Natural killer cell (primary cell): ENCODE results near the gene CDK5RAP3. TPM values are rescaled to one million over a fixed set of nuclear protein-coding genes. Genes with fewer than 3 reads are reported as not detected.

Experiments used
- ATAC-seq, 3 donors: fragments of 150-1000 bp in 2 of 3; fragments of 200-7000 bp in 1 of 3; cut with Tn5 transposase; 1 replicate in 1 of 3; 2 replicates in 2 of 3; pipeline ENCODE4 v1.10.0; 2021; ENCODE audit warnings: mild to moderate bottlenecking in 2 of 3, moderate library complexity in 2 of 3
- DNase-seq, 2 donors: peaks; one replicate each; pipeline versions ENCODE4 v3.0.0 to v3.0.0-alpha.2; 2013 to 2021; ENCODE audit warnings: mixed read lengths in 1 of 2
- H3K27ac ChIP-seq: one replicate; pipeline ENCODE4 v1.5.1; 2013; ENCODE audit warnings: mild to moderate bottlenecking, low read length
- H3K27me3 ChIP-seq: one replicate; pipeline ENCODE4 v1.6.1; 2013; ENCODE audit warnings: low read length; ENCODE audit not compliant: control insufficient read depth, insufficient read depth
- H3K36me3 ChIP-seq: one replicate; pipeline ENCODE4 v1.6.1; 2013; ENCODE audit warnings: low read length; ENCODE audit not compliant: control insufficient read depth, insufficient read depth
- H3K4me1 ChIP-seq: one replicate; pipeline ENCODE4 v1.6.1; 2013; ENCODE audit warnings: low read length; ENCODE audit not compliant: control insufficient read depth, insufficient read depth
- H3K4me3 ChIP-seq: one replicate; pipeline ENCODE4 v1.5.1; 2013; ENCODE audit warnings: low read length
- H3K9me3 ChIP-seq: one replicate; pipeline ENCODE4 v1.6.1; 2013; ENCODE audit warnings: low read length; ENCODE audit not compliant: control insufficient read depth, insufficient read depth
- H3K27ac Mint-ChIP-seq, 2 donors: one replicate each; pipeline ENCODE4 v1.8.0; 2022; ENCODE audit warnings: mild to moderate bottlenecking in 2 of 2, mixed read lengths in 2 of 2, moderate library complexity in 1 of 2
- H3K27me3 Mint-ChIP-seq, 2 donors: one replicate each; pipeline ENCODE4 v1.8.0; 2022; ENCODE audit warnings: low read depth in 2 of 2, mixed read lengths in 2 of 2
- H3K36me3 Mint-ChIP-seq: one replicate; pipeline ENCODE4 v1.8.0; 2022; ENCODE audit warnings: mixed read lengths
- H3K4me1 Mint-ChIP-seq, 2 donors: one replicate each; pipeline ENCODE4 v1.8.0; 2022; ENCODE audit warnings: mixed read lengths in 2 of 2
- H3K4me3 Mint-ChIP-seq: one replicate; pipeline ENCODE4 v1.8.0; 2022; ENCODE audit warnings: mild to moderate bottlenecking, moderate library complexity, mixed read lengths
- H3K9me3 Mint-ChIP-seq, 2 donors: one replicate each; pipeline ENCODE4 v1.8.0; 2022; ENCODE audit warnings: mixed read lengths in 2 of 2
- WGBS: methylation state at CpG from one replicate; pipeline ENCODE4 v1.1.7; 2013; ENCODE audit warnings: missing lambda C conversion rate; ENCODE audit not compliant: insufficient coverage; 5-methylcytosine and 5-hydroxymethylcytosine counted together
- intact Hi-C: fragments of 100-400 bp; cut with micrococcal nuclease; formaldehyde crosslinking; loops from one replicate; pipeline ENCODE4 v1.14.2; 2022
- total RNA-seq, 4 donors: library from RNA; stranded (reverse); fragments of 120-200 nt in 1 of 4; gene quantifications; one replicate each; pipeline versions ENCODE4 v1.2.3 to v1.2.4, GENCODE V29; 2013 to 2022
- TF ChIP-seq, protein P1 (sequence below): fragments of 200-600 bp; IDR thresholded peaks from one replicate; pipeline ENCODE4 v1.8.0; 2022; ENCODE audit warnings: antibody characterized with exemption

The CDK5RAP3 gene
- total RNA-seq, 3 donors from 2014 or later (not counting 1 experiment from before 2014, with no cell fraction given) = 289 to 300 (median 292) TPM

DNA sequence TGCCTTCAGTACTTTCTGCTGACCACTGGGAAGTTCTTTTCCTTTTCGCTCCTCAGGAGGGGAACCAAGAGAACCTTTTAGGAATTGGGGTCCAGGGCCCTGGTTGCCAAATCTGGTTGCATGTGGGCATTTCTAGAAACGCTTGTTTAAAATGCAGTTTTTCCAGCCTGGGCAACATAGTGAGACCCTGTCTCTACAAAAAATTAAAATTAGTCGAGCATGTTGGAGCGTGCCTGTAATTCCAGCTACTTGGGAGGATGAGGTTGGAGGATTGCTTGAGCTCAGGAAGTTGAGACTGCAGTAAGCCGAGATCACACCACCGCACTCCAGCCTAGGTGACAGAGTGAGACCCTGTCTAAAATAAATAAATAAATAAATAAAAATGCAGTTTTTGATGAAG lies 28.3 kb upstream of the CDK5RAP3 start:
- TF ChIP-seq, protein P1, sequence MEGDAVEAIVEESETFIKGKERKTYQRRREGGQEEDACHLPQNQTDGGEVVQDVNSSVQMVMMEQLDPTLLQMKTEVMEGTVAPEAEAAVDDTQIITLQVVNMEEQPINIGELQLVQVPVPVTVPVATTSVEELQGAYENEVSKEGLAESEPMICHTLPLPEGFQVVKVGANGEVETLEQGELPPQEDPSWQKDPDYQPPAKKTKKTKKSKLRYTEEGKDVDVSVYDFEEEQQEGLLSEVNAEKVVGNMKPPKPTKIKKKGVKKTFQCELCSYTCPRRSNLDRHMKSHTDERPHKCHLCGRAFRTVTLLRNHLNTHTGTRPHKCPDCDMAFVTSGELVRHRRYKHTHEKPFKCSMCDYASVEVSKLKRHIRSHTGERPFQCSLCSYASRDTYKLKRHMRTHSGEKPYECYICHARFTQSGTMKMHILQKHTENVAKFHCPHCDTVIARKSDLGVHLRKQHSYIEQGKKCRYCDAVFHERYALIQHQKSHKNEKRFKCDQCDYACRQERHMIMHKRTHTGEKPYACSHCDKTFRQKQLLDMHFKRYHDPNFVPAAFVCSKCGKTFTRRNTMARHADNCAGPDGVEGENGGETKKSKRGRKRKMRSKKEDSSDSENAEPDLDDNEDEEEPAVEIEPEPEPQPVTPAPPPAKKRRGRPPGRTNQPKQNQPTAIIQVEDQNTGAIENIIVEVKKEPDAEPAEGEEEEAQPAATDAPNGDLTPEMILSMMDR = no peak
- no peaks in the 10 kb centered on the region for H3K27me3 Mint-ChIP-seq
- peaks cover 36% of the 10 kb centered on the region for H3K4me1 ChIP-seq
- no peaks in the 10 kb centered on the region for H3K36me3 Mint-ChIP-seq
- intact Hi-C loops = loop anchor here (10.0 kb wide), 3 partner anchors 108 to 162 kb away; partner anchors contain the start of genes CBX1, LRRC46, MRPL10 and SNX11
- DNase-seq (no peak), ATAC-seq (no peak)
- peak overlapping the region in 1 of 2 donors; percentile 92 for H3K27ac Mint-ChIP-seq
- no peak overlapping the region for H3K4me3 ChIP-seq
- no peaks in the 10 kb centered on the region for H3K9me3 Mint-ChIP-seq
- H3K27ac ChIP-seq = no peak overlapping the region
- H3K9me3 ChIP-seq = no peaks in the 10 kb centered on the region
- peaks cover 6% of the 10 kb centered on the region for H3K36me3 ChIP-seq
- H3K27me3 ChIP-seq = no peaks in the 10 kb centered on the region
- peak overlapping the region; percentile 45 for H3K4me3 Mint-ChIP-seq
- WGBS = 96% methylated on average over 3 of the region's 6 CpGs
- peaks cover 27 to 42% of the 10 kb centered on the region in 2 donors for H3K4me1 Mint-ChIP-seq

DNA sequence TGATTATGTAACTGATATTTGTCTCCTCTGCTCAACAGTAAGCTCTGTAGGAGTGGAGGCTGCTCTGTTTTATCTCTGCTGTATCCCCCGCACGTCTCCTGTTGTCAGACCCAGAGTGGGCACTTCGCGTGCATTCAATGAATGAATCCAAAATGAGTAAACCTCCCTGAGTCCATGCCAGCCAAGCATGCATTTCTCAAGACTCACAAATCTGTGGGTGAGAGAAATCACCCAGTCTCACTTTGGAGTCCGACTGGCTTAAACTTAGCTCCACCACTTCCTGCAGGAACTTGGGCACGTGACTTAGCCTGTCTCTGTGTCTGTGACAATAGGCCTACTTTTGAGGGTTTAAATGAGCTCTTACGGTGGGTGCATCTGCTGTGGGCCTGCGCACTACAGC lies 25.8 kb upstream of the CDK5RAP3 start:
- H3K27me3 Mint-ChIP-seq = no peaks in the 10 kb centered on the region
- peak overlapping the region; percentile 3 for H3K4me3 Mint-ChIP-seq
- TF ChIP-seq, protein P1 = no peak
- peaks cover 36 to 55% of the 10 kb centered on the region in 2 donors for H3K4me1 Mint-ChIP-seq
- peak overlapping the region; percentile 63 to 83 for H3K27ac Mint-ChIP-seq
- DNase-seq (peak in 1 of 2 donors; percentile 58), ATAC-seq (no peak)
- no peaks in the 10 kb centered on the region for H3K36me3 Mint-ChIP-seq
- peaks cover 49% of the 10 kb centered on the region for H3K4me1 ChIP-seq
- no peaks in the 10 kb centered on the region for H3K9me3 Mint-ChIP-seq
- peaks cover 6% of the 10 kb centered on the region for H3K36me3 ChIP-seq
- peak overlapping the region; percentile 10 for H3K27ac ChIP-seq
- intact Hi-C loops = loop anchor here (10.0 kb wide), 3 partner anchors 110 to 160 kb away; partner anchors contain the start of genes CBX1, LRRC46, MRPL10 and SNX11
- WGBS = 53% methylated on average over 8 of the region's 8 CpGs
- no peaks in the 10 kb centered on the region for H3K9me3 ChIP-seq
- H3K27me3 ChIP-seq = no peaks in the 10 kb centered on the region
- H3K4me3 ChIP-seq = no peak overlapping the region

DNA sequence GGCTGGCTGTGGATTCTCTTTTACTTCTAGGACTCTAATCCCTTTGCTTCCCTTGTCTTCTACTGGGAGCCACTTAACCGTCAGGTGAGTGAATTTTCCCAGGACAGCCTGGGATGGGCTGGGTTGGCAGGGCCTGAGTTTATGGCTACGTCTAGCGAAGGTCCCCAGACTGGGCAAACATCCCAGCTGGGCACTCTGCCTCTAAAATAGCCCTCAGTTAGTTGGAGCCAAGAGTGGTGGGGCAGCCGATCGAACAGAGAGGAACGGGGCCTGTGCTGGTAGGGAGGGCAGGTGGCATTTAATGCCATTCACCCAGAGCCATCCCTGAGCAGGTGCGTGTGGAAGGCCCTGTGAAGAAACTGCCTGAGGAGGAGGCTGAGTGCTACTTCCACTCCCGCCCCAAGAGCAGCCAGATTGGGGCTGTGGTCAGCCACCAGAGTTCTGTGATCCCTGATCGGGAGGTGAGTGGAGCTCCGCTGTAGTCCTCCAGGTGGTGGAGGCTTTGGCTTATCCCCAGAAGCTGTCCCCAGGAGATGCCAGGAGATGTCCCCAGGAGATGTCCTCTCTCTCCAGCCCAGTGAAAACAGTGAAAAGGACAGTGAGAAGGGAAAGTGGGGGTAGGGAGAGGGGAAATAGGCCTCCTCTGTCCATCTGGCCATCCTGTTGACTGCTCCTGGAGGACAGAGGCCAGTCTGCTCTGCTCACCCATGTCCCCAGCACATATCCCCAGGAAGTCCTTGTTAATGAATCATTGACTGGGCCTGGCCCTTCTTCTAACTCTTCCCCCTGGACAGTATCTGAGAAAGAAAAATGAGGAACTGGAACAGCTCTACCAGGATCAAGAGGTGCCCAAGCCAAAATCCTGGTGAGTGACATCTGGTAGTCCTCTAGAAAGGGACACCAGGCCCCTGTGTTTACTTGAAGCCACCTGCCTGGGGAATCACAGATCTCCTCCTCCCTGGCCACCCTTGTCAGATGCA lies 25.1 kb upstream of the CDK5RAP3 start:
- Mint-ChIP-seq H3K4me1 (peaks cover 34 to 53% of the 10 kb centered on the region in 2 donors), H3K27ac (peak overlapping the region; percentile 63 to 83), H3K27me3 (no peaks in the 10 kb centered on the region), H3K4me3 (peak overlapping the region; percentile 3), H3K9me3 (no peaks in the 10 kb centered on the region), H3K36me3 (no peaks in the 10 kb centered on the region)
- ATAC-seq = no peak
- H3K36me3 ChIP-seq = peaks cover 6% of the 10 kb centered on the region
- H3K4me3 ChIP-seq = no peak overlapping the region
- no peak overlapping the region for H3K27ac ChIP-seq
- no peaks in the 10 kb centered on the region for H3K27me3 ChIP-seq
- peaks cover 52% of the 10 kb centered on the region for H3K4me1 ChIP-seq
- WGBS = 90% methylated on average over 10 of the region's 10 CpGs
- intact Hi-C loops = loop anchor here (10.0 kb wide), 3 partner anchors 111 to 159 kb away; partner anchors contain the start of genes CBX1, LRRC46, MRPL10 and SNX11
- TF ChIP-seq, protein P1 = no peak
- no peaks in the 10 kb centered on the region for H3K9me3 ChIP-seq
- no peak for DNase-seq
